Spleen (tissue), 7 donors: Measurements from ENCODE around the gene ACOT6.

Experiments
- CTCF ChIP-seq, 11 experiments: fragments of 200-600 bp in 7 of 11; fragments of 450-650 bp in 4 of 11; sonication (generic) in 4 of 11; IDR thresholded peaks in 8 of 11; conservative IDR thresholded peaks in 3 of 11; 1 replicate in 7 of 11; 2 replicates in 4 of 11; pipeline versions ENCODE4 v1.4.0 to v1.8.0; 2016 to 2021; ENCODE audit warnings: antibody characterized with exemption in 11 of 11, inconsistent platforms in 4 of 11, mild to moderate bottlenecking in 1 of 11
- POLR2A ChIP-seq, 3 donors: fragments of 450-650 bp; IDR thresholded peaks; one replicate each; pipeline ENCODE4 v1.5.1; 2017; ENCODE audit warnings: antibody characterized with exemption in 3 of 3, mild to moderate bottlenecking in 1 of 3
- donor health status: DM: no; HTN: no; CAD: no; lungs with moderate emphysema.
- donor health status: DM: no; HTN: no; CAD: no.
- donor health status: DM: no; HTN: no; CAD: no.

GRCh38 chr14:73602994-73603393 is 9.3 kb upstream of the ACOT6 start:
- TF ChIP-seq CTCF (IDR thresholded peaks at IDR 0.05 in 8 of 11, conservative IDR thresholded peaks at IDR 0.05 in 3 of 11) (no peak), POLR2A (IDR thresholded peaks at IDR 0.05) (no peak)
